Measurements from ENCODE around the gene PLA2G6.

PLA2G6 gene

DNA sequence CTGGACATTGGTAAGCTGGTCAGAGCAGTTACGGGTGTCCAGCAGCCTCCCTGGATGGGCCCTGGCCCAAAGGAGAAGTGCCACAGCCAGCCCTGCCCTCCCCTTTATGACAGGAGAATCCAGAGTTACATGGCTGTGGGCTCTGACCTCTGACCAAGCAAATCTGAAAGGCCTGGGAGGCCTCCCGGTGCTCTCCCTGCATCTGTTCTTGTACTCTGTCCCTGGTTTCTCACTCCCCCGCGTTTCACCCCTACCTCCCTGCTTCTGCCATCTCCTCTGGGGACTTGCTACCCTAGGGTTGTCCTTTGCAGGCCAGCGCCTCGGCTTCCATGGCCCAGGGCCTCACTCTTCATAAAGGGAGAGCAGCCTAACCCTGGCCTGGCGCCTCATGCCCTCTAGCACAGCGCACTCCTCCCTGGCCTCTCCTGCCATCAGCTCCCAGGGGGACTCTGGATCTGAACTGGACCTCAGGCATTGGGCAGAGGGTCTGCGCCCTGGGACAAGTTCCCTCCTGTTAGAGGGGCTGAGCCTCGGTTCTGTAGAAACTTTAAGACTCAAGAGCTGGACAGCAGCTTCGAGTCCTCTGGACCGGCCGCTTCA lies 113.8 kb downstream of the PLA2G6 start:
- DNase-seq, result no peak

- no peak for DNase-seq
Observed at GRCh38 chr22:38067028-38067415, 114.6 kb downstream of the PLA2G6 start.

GRCh38 chr22:38066381-38067027 lies 115.1 kb downstream of the PLA2G6 start:
- DNase-seq, result no peak

- no peak for DNase-seq
Observed at GRCh38 chr22:38065539-38065938, 116.1 kb downstream of the PLA2G6 start.

- no peak for DNase-seq
Observed at GRCh38 chr22:38062791-38063190, 118.8 kb downstream of the PLA2G6 start.

All from activated CD4-positive, CD25-positive, alpha-beta regulatory T cell treated with anti-CD3 and anti-CD28 coated beads, Interleukin-2, amount 50 U/mL, for 72 hours (primary cell).